Measurements from ENCODE around the gene LCN15.

- TF ChIP-seq CTCF (tag by site-specific recombination; IDR thresholded peaks at IDR 0.05) (no peak), ZNF660 (tag by site-specific recombination; IDR thresholded peaks at IDR 0.05) (no peak), ZNF558 (tag by site-specific recombination; IDR thresholded peaks at IDR 0.05) (no peak), YY1 (tag by site-specific recombination; IDR thresholded peaks at IDR 0.05) (no peak), ZNF169 (tag by site-specific recombination; IDR thresholded peaks at IDR 0.05) (no peak), ZNF624 (tag by site-specific recombination; IDR thresholded peaks at IDR 0.05) (no peak)
Observed at GRCh38 chr9:136803551-136804508, 39.5 kb upstream of the LCN15 start.

Measured in HEK293 (cell line).